RWPE1 (cell line): ENCODE data around the gene RBM33.

Experiments used
- CTCF ChIA-PET: fragments of 350-600 bp; sonication (Branson Sonifier 250); formaldehyde crosslinking; extraction: SDS; loops from one replicate; lab custom pipeline; 2021; lab: Yijun Ruan, JAX
- POLR2A ChIA-PET: fragments of 400-600 bp; formaldehyde crosslinking; extraction: SDS; loops from one replicate; lab custom pipeline; 2020; ENCODE audit warnings: antibody characterized with exemption; ENCODE audit not compliant: low non-redundant PET; lab: Yijun Ruan, JAX
- DNase-seq: peaks from one replicate; pipeline ENCODE4 v3.0.0; 2012; ENCODE audit warnings: low spot score
- H3K27ac ChIP-seq: fragments of 450-650 bp; 2 replicates; pipeline ENCODE4 v1.5.1; 2017
- TF ChIP-seq, protein P1 (sequence below): fragments of 450-650 bp; conservative IDR thresholded peaks from 2 replicates; pipeline ENCODE4 v1.5.1; 2017; ENCODE audit warnings: low read depth, mild to moderate bottlenecking

RBM33 gene

DNA sequence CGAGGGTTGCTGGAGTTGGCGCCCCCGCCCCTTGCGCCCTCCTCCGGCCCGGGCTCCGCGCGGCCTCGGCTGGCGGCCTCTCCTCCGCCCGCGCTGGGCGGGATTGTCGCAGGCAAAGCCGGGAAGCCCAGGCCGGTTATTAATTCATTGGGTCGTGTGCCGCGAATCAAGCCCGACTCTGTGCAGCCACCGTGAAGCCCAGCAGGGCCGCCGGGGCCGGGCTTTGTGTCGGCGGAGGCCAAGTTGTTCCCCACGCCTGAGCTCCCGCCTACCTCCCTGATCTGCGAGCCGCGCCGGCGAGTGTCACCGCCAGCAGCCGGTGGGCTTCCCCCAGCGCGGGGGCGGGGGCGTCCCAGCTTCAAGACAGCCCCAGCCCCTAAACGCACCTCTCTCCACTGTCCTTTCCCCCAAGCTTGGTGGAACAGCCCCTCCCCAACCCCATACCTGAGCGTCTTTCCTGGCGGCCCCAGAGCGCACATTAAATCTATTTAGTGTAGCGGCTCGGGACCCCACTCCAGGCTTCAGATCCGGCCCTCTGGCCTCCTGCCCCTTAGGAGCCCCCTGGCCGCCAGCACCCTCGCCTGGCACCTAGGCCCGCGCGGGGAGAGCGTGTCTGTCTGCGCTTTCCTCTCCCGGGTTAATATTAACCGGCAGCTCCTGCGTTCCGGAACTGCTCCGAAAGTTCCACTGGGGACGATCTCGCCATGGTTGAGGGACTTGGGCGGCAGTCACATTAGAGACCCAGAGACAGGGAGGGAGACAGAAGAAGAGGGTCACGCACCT, 164.3 kb downstream of the RBM33 start:
- DNase-seq: no peak
- ChIA-PET CTCF (no interaction called here), POLR2A (no interaction called here)
- no peak overlapping the region for H3K27ac ChIP-seq
- TF ChIP-seq, protein P1, sequence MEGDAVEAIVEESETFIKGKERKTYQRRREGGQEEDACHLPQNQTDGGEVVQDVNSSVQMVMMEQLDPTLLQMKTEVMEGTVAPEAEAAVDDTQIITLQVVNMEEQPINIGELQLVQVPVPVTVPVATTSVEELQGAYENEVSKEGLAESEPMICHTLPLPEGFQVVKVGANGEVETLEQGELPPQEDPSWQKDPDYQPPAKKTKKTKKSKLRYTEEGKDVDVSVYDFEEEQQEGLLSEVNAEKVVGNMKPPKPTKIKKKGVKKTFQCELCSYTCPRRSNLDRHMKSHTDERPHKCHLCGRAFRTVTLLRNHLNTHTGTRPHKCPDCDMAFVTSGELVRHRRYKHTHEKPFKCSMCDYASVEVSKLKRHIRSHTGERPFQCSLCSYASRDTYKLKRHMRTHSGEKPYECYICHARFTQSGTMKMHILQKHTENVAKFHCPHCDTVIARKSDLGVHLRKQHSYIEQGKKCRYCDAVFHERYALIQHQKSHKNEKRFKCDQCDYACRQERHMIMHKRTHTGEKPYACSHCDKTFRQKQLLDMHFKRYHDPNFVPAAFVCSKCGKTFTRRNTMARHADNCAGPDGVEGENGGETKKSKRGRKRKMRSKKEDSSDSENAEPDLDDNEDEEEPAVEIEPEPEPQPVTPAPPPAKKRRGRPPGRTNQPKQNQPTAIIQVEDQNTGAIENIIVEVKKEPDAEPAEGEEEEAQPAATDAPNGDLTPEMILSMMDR: no peak

DNA sequence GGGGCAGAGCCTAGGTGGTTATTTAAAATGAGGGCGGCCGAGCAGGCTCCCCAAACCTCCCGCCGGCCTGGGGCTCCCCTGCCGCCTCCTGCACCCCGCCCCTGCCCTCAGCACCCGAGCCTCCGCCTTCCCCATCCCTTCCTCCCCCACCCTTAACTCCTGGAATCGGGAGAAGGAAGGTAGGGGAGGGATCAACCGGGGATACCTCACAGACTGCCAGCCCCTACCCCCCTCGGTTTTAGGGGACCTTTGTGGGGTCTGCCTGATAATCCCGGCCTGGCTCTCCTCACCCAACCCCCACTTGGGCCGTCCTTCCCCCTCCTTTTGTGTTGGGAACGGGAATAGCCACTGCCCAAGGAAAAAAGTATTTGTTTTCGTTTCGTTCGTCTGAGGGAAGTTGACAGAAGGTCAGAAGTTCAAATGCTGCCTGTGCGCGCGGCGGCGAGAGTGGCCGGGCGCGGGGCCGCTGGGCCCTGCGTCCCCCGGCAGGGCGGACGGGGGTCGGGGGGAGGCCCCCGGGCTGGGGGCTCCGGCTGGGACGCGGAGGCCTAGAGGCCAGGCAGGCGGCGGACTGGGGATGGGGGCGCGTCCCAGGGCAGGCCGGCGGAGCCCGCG, 165.0 kb downstream of the RBM33 start:
- no peak overlapping the region for H3K27ac ChIP-seq
- TF ChIP-seq, protein P1: no peak
- ChIA-PET CTCF (no interaction called here), POLR2A (no interaction called here)
- DNase-seq: no peak

DNA sequence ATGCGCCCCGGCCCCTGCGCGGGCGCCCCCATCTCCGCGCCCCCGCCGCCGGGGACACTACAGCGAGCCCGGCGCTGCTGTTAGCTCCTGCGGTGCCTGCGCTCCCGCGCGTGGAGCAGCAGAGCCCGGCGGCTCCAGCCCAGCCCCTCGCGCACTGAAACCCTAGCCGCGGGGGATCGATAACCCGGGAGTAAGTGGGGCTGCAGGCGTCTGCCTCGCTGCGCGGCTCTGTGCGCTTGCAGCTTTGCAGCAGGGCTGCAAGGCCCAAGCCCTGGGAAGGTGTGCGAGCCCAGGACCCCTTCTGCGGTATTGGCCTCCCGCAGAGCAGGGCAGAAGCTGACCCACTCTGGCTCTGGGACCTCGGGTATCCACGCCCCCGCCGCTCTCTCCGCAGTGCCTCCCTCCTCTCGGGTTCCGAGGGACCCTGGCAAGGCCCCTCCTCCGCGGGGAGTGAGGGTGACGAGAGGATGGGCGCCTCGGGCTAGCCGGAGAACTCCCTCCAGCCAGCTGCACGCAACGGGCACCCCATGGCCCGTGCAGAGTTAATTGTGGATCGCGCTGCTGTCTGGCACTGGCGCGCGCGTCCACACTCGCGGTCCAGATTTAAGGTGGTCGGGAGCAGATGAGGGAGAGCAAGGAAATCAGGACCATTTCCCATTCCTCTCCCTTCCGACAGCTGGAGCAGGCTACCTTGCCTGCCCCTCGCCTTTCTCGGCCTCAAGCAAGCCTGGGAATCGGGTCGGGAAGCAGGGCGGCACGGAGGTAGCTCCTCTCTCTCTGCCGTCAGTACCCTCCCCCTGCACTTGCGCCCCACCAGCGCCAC, 165.7 kb downstream of the RBM33 start:
- DNase-seq: no peak
- TF ChIP-seq, protein P1: no peak
- ChIA-PET POLR2A (no interaction called here), CTCF (interaction anchor here (0.7 kb wide), 1 partner anchor 1224 kb away, joined by 3 read pairs; no protein-coding TSS in a partner anchor)
- H3K27ac ChIP-seq: no peak overlapping the region

DNA sequence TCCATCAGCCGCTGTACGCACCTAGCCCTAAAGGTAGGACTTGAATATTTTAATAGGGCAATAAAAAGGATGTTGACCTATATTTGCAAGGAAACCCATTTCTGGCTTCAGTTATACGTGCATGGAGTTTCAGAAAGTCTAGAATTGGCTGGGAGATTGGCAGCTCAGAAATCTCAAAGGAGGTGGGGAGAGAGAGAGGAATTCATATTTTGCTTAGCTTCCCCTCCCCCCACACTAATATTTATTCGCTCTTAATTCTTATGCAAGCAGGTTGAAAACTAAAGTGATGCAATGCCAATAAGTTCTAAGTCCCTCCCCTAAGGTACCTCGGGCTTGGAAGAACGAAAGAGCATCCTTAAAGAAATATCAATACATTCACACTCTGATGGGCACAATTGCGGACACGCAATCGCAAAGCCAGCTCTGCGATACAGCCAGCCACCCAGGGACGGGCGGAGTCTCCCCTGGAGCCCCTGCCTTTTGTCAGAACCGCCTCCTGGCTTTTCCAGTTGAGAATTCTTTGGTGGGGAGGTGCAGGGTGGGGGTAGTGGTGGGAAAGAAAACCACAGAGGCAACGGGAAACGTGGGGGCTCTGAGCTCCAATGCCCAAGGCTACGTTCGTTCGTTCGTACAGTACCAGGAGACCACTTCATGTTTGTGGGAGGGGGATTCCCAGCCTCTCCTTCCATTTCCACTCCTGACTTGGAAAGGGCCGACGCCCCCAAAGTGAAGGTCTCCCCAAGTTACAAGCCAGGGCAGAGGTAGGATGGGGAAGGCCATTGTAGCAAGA, 166.5 kb downstream of the RBM33 start:
- TF ChIP-seq, protein P1: no peak
- ChIA-PET CTCF (interaction anchor here (0.5 to 0.7 kb wide), 2 partner anchors 517 to 1223 kb away, joined by 3 read pairs; no protein-coding TSS in a partner anchor), POLR2A (no interaction called here)
- no peak for DNase-seq
- no peak overlapping the region for H3K27ac ChIP-seq

DNA sequence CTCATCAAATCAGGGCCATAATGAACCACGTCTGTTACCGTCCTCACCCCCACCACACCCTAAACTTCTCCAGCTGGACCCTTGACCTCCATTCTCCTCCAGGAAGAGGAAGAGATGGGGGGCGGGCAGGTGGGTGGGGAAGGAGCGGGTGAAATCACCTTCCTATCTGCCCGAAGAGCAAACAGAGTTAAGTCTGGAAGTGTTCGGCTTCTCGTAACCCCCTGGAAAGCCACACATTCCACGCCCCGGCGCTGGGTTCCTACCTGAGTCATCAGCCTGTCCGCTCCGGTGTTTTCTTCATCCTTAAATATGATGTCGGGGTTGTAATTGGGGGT, 167.1 kb downstream of the RBM33 start:
- ChIA-PET CTCF (no interaction called here), POLR2A (no interaction called here)
- no peak overlapping the region for H3K27ac ChIP-seq
- TF ChIP-seq, protein P1: no peak
- no peak for DNase-seq
